ENCODE data around the gene KLF3.

DNA sequence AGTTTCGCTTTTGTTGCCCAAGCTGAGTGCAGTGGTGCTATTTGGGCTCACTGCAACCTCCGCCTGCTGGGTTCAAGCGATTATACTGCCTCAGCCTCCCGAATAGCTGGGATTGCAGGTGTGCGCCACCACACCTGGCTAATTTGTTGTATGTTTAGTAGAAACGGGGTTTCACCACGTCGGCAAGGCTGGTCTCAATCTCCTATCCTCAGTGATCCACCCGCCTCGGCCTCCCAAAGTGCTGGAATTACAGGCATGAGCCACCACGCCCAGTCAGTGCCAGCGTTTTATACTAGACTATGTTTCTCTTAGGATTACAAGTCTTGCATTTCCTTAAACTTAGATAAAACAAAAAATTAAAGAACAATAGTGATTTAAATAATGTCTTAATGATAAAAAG is 13.0 kb downstream of the KLF3 start:
- TF ChIP-seq, protein P1, sequence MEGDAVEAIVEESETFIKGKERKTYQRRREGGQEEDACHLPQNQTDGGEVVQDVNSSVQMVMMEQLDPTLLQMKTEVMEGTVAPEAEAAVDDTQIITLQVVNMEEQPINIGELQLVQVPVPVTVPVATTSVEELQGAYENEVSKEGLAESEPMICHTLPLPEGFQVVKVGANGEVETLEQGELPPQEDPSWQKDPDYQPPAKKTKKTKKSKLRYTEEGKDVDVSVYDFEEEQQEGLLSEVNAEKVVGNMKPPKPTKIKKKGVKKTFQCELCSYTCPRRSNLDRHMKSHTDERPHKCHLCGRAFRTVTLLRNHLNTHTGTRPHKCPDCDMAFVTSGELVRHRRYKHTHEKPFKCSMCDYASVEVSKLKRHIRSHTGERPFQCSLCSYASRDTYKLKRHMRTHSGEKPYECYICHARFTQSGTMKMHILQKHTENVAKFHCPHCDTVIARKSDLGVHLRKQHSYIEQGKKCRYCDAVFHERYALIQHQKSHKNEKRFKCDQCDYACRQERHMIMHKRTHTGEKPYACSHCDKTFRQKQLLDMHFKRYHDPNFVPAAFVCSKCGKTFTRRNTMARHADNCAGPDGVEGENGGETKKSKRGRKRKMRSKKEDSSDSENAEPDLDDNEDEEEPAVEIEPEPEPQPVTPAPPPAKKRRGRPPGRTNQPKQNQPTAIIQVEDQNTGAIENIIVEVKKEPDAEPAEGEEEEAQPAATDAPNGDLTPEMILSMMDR (conservative IDR thresholded peaks at IDR 0.05; ENCODE audit: low read depth in 2 of 2), result no peak
- TF ChIP-seq POLR2AphosphoS5 (IDR thresholded peaks at IDR 0.05; ENCODE audit: low read depth) (no peak), EZH2 (IDR thresholded peaks at IDR 0.05; ENCODE audit: low read depth, unreplicated experiment) (no peak), EZH2phosphoT487 (IDR thresholded peaks at IDR 0.05; ENCODE audit: unreplicated experiment) (no peak), REST (IDR thresholded peaks at IDR 0.05; ENCODE audit: unreplicated experiment) (no peak), JUNB (IDR thresholded peaks at IDR 0.05; ENCODE audit: unreplicated experiment) (no peak), ZNF462 (CRISPR knock-in tag; IDR thresholded peaks at IDR 0.05) (no peak), ZNF331 (CRISPR knock-in tag; IDR thresholded peaks at IDR 0.05; ENCODE audit: low read depth) (no peak)
